GM12878 (cell line): ENCODE measurements around the gene TMEM178A. TPM values are rescaled to one million over a fixed set of nuclear protein-coding genes. Genes with fewer than 3 reads are reported as not detected.
A peak's percentile ranks its signal among the peaks of the same experiment; 100 is the strongest.

Source experiments
- ATAC-seq: fragments of 200-7000 bp; cut with Tn5 transposase; 3 replicates; pipeline ENCODE4 v1.9.1; 2020; ENCODE audit warnings: mild to moderate bottlenecking, moderate library complexity
- BruUV-seq: library from RNA; stranded (reverse); fragments of 400-500 nt; replicated peaks from 2 replicates; lab custom pipeline; 2021; lab: Mats Ljungman, UMichigan
- CTCF ChIA-PET: fragments of 300-600 bp; sonication (Branson Sonifier 250); formaldehyde crosslinking; extraction: SDS; loops from one replicate; lab custom pipeline; 2021; ENCODE audit warnings: inconsistent platforms; lab: Yijun Ruan, JAX
- POLR2A ChIA-PET: fragments of 350-600 bp; formaldehyde crosslinking; extraction: SDS; loops from one replicate; lab custom pipeline; 2021; ENCODE audit warnings: inconsistent platforms; lab: Charles Lee
- RAD21 ChIA-PET: fragments of 300-600 bp; sonication (Branson Sonifier 250); formaldehyde crosslinking; loops from one replicate; lab custom pipeline; 2023; ENCODE audit warnings: antibody characterized with exemption; ENCODE audit not compliant: unreplicated experiment; lab: Charles Lee
- SMC1A ChIA-PET: fragments of 300-600 bp; sonication (Branson Sonifier 250); formaldehyde crosslinking; loops from one replicate; lab custom pipeline; 2023; ENCODE audit not compliant: unreplicated experiment, uncharacterized antibody; lab: Charles Lee
- DNase-seq: peaks from one replicate; pipeline ENCODE4 v3.0.0-alpha.2; 2011; ENCODE audit warnings: low read depth, low spot score
- FAIRE-seq: peaks from 3 replicates; lab custom pipeline; 2011; peaks lifted over from hg19 to GRCh38; lab: Jason Lieb, UNC
- H2AFZ ChIP-seq: 2 replicates; pipeline ENCODE4 v1.6.0; 2011; ENCODE audit warnings: low read depth, low read length, control low read depth; ENCODE audit not compliant: control insufficient read depth
- H3K27ac ChIP-seq: 2 replicates; pipeline ENCODE4 v1.5.1; 2011; ENCODE audit warnings: control low read depth; ENCODE audit not compliant: control insufficient read depth, insufficient read depth
- H3K27me3 ChIP-seq, 2 experiments: replicated peaks in 1 of 2; 2 replicates each; pipeline versions ENCODE4 v1.6.0 to v1.6.1; 2011; ENCODE audit warnings: low read length in 1 of 2; ENCODE audit not compliant: control insufficient read depth in 2 of 2, insufficient read depth in 2 of 2
- H3K36me3 ChIP-seq, 2 experiments: 2 replicates each; pipeline ENCODE4 v1.5.1; 2011; ENCODE audit warnings: low read length in 1 of 2; ENCODE audit not compliant: control insufficient read depth in 2 of 2, insufficient read depth in 2 of 2
- H3K4me1 ChIP-seq: 2 replicates; pipeline ENCODE4 v1.6.1; 2011; ENCODE audit warnings: mild to moderate bottlenecking, low read length, moderate library complexity, mixed read lengths; ENCODE audit not compliant: control insufficient read depth, insufficient read depth
- H3K4me2 ChIP-seq: 2 replicates; pipeline ENCODE4 v1.6.0; 2011; ENCODE audit warnings: control low read depth; ENCODE audit not compliant: control insufficient read depth, insufficient read depth
- H3K4me3 ChIP-seq: fragments of 200-600 bp; sonication (generic); 2 replicates; pipeline ENCODE4 v1.5.1; 2016
- H3K79me2 ChIP-seq: 2 replicates; pipeline ENCODE4 v1.6.0; 2011; ENCODE audit warnings: low read length; ENCODE audit not compliant: control insufficient read depth, insufficient read depth
- H3K9ac ChIP-seq: 2 replicates; pipeline ENCODE4 v1.8.0; 2011; ENCODE audit warnings: low read length, control low read depth, mixed read lengths; ENCODE audit not compliant: control insufficient read depth, insufficient read depth
- H3K9me3 ChIP-seq: replicated peaks from 3 replicates; pipeline ENCODE4 v1.5.1; 2011; ENCODE audit warnings: mild to moderate bottlenecking, low read length; ENCODE audit not compliant: control insufficient read depth, insufficient read depth
- H4K20me1 ChIP-seq: 2 replicates; pipeline ENCODE4 v1.6.0; 2011; ENCODE audit not compliant: control insufficient read depth, insufficient read depth
- ELK1 ChIP-seq: IDR thresholded peaks from 2 replicates; pipeline ENCODE4 v1.6.1; 2012; ENCODE audit warnings: low read depth, low read length, improper control_type of control experiment
- GABPA ChIP-seq: IDR thresholded peaks from 2 replicates; pipeline ENCODE4 v1.6.1; 2014; ENCODE audit warnings: antibody characterized with exemption, low read depth, mild to moderate bottlenecking, inconsistent platforms
- NFYA ChIP-seq: IDR thresholded peaks from 2 replicates; pipeline ENCODE4 v1.6.1; 2011; ENCODE audit warnings: low read depth, mild to moderate bottlenecking, low read length, improper control_type of control experiment, borderline replicate concordance
- RB1 ChIP-seq: fragments of 450-650 bp; formaldehyde crosslinking; IDR thresholded peaks from 2 replicates; pipeline ENCODE4 v1.6.1; 2017; ENCODE audit warnings: mild to moderate bottlenecking, borderline replicate concordance
- SIN3A ChIP-seq: IDR thresholded peaks from 2 replicates; pipeline ENCODE4 v1.6.1; 2012; ENCODE audit warnings: low read depth, low read length, improper control_type of control experiment
- SIX5 ChIP-seq: IDR thresholded peaks from 2 replicates; pipeline ENCODE4 v1.6.1; 2011; ENCODE audit warnings: mild to moderate bottlenecking, low read depth, low read length, moderate library complexity; ENCODE audit not compliant: severe bottlenecking
- SMC3 ChIP-seq: IDR thresholded peaks from 2 replicates; pipeline ENCODE4 v1.6.1; 2011; ENCODE audit warnings: low read length, improper control_type of control experiment, borderline replicate concordance
- SREBF2 ChIP-seq: IDR thresholded peaks from 2 replicates; pipeline ENCODE4 v1.6.1; 2012; ENCODE audit warnings: mild to moderate bottlenecking, low read length
- TARDBP ChIP-seq: IDR thresholded peaks from 2 replicates; pipeline ENCODE4 v1.6.1; 2016; ENCODE audit warnings: borderline replicate concordance
- TCF3 ChIP-seq: IDR thresholded peaks from 2 replicates; pipeline ENCODE4 v1.6.1; 2012; ENCODE audit warnings: low read depth, mild to moderate bottlenecking, low read length, borderline replicate concordance; ENCODE audit not compliant: insufficient read depth
- USF2 ChIP-seq: IDR thresholded peaks from 2 replicates; pipeline ENCODE4 v1.6.1; 2011; ENCODE audit warnings: low read depth, low read length, improper control_type of control experiment, borderline replicate concordance
- YY1 ChIP-seq: IDR thresholded peaks from 2 replicates; pipeline ENCODE4 v1.6.1; 2011; ENCODE audit warnings: low read depth, mild to moderate bottlenecking, low read length
- ZNF384 ChIP-seq: IDR thresholded peaks from 2 replicates; pipeline ENCODE4 v1.6.1; 2012; ENCODE audit warnings: low read depth, mild to moderate bottlenecking, low read length, improper control_type of control experiment, borderline replicate concordance
- WGBS: methylation state at CpG from one replicate; pipeline ENCODE4 v1.1.6; 2016; ENCODE audit warnings: low lambda C conversion rate; ENCODE audit not compliant: insufficient replicate concordance, insufficient coverage; ENCODE audit errors: missing lambda C conversion rate; 5-methylcytosine and 5-hydroxymethylcytosine counted together
- in situ Hi-C: fragments of 300-500 bp; cut with MboI; formaldehyde crosslinking; loops from 9 replicates; pipeline ENCODE4 v1.14.3; 2018; ENCODE audit warnings: mixed read lengths
- intact Hi-C: fragments of 100-400 bp; cut with micrococcal nuclease; formaldehyde crosslinking; loops from one replicate; pipeline ENCODE4 v1.14.2; 2022; ENCODE audit not compliant: unreplicated experiment
- polyA plus RNA-seq, 11 experiments: library from polyadenylated mRNA; depleted of rRNA in 4 of 11; unstranded in 6 of 11; stranded (reverse) in 5 of 11; fragments of >200 nt; fragmentation: Nextera tagmentation in 4 of 11; fragmentation: Illumina TruSeq in 1 of 11; extraction: Ambion mirVana in 4 of 11; extraction: Trizol in 1 of 11; gene quantifications; 1 replicate in 1 of 11; 2 replicates in 10 of 11; pipeline versions ENCODE4 v1.2.1 to v1.2.3, GENCODE V29; 2011 to 2016; ENCODE audit warnings: inconsistent platforms in 2 of 11, missing spikeins in 2 of 11, low read depth in 1 of 11
- total RNA-seq, 4 experiments: library from RNA; depleted of rRNA in 3 of 4; stranded (reverse); fragments of >200 nt in 3 of 4; fragmentation: Illumina TruSeq in 1 of 4; extraction: Trizol in 1 of 4; gene quantifications; 2 replicates each; pipeline versions ENCODE4 v1.2.1 to v1.2.3, GENCODE V29; 2013 to 2021

The TMEM178A gene
- total and polyA plus RNA-seq, 10 of the 15 experiments (the other 5 are each of a cell fraction or from before 2014, with no cell fraction given), result not detected

- in situ Hi-C loops (loop anchor here (10.0 kb wide), 1 partner anchor 339 kb away; no protein-coding TSS in a partner anchor), intact Hi-C loops (no loop called here)
- ChIA-PET POLR2A (no interaction called here), CTCF (no interaction called here), SMC1A (no interaction called here), RAD21 (interaction anchor here (0.9 kb wide), 1 partner anchor 28 kb away, joined by 3 read pairs; no protein-coding TSS in a partner anchor)
- no TSS peak for BruUV-seq
- Histone ChIP-seq H3K36me3 (no peaks in the 10 kb centered on the region), H3K4me3 (no peak overlapping the region), H3K4me2 (no peak overlapping the region), H3K27ac (no peak overlapping the region), H2AFZ (no peak overlapping the region), H4K20me1 (no peaks in the 10 kb centered on the region), H3K9me3 (no peaks in the 10 kb centered on the region), H3K27me3 (no peaks in the 10 kb centered on the region), H3K4me1 (no peaks in the 10 kb centered on the region), H3K9ac (no peak overlapping the region), H3K79me2 (no peaks in the 10 kb centered on the region)
- peak; percentile 51; the same call in 2 of the 3 replicates for ATAC-seq
- no peak for FAIRE-seq
- WGBS, result 27% methylated on average over 9 of the region's 9 CpGs
- DNase-seq, result no peak
- TF ChIP-seq RB1 (no peak), NFYA (no peak), ZNF384 (no peak), SMC3 (no peak), USF2 (no peak), SIX5 (no peak), YY1 (no peak), ELK1 (no peak), TCF3 (no peak), SREBF2 (no peak), SIN3A (no peak), TARDBP (no peak), GABPA (no peak)
Observed at GRCh38 chr2:39723946-39724827, 58.5 kb downstream of the TMEM178A start.
